ENCODE data around the gene HTATSF1.

DNA sequence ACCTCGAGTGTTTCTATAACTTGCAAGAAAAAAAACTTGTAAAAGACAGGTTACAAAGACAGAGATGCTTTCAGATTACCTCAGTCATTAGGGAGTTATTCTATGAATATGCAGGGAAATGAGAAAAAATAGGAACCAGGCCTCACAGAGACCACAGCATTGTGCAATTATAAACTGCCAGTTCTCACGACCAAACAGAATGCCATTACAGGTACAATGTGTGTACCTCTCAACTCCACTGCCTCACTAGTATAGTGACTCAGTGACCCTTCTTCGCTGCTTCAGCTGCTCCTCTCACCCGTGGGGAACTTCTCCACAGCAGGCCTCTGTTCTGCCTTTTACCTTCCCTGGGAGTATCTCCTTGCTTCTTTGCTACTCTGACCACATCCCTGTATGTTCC lies 2.3 kb upstream of the HTATSF1 start:
- TF ChIP-seq, protein P1, sequence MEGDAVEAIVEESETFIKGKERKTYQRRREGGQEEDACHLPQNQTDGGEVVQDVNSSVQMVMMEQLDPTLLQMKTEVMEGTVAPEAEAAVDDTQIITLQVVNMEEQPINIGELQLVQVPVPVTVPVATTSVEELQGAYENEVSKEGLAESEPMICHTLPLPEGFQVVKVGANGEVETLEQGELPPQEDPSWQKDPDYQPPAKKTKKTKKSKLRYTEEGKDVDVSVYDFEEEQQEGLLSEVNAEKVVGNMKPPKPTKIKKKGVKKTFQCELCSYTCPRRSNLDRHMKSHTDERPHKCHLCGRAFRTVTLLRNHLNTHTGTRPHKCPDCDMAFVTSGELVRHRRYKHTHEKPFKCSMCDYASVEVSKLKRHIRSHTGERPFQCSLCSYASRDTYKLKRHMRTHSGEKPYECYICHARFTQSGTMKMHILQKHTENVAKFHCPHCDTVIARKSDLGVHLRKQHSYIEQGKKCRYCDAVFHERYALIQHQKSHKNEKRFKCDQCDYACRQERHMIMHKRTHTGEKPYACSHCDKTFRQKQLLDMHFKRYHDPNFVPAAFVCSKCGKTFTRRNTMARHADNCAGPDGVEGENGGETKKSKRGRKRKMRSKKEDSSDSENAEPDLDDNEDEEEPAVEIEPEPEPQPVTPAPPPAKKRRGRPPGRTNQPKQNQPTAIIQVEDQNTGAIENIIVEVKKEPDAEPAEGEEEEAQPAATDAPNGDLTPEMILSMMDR (IDR thresholded peaks at IDR 0.05) = no peak
- no peak for TF ChIP-seq POLR2A (IDR thresholded peaks at IDR 0.05; ENCODE audit: low read length)
- no peak for TF ChIP-seq FOXS1 (CRISPR knock-in tag; IDR thresholded peaks at IDR 0.05)
- TF ChIP-seq NR3C1 (IDR thresholded peaks at IDR 0.05) = no peak
- TF ChIP-seq ZC3H11A (IDR thresholded peaks at IDR 0.05) = no peak
- no peak for TF ChIP-seq KDM5A (IDR thresholded peaks at IDR 0.05)
- TF ChIP-seq, protein P2, sequence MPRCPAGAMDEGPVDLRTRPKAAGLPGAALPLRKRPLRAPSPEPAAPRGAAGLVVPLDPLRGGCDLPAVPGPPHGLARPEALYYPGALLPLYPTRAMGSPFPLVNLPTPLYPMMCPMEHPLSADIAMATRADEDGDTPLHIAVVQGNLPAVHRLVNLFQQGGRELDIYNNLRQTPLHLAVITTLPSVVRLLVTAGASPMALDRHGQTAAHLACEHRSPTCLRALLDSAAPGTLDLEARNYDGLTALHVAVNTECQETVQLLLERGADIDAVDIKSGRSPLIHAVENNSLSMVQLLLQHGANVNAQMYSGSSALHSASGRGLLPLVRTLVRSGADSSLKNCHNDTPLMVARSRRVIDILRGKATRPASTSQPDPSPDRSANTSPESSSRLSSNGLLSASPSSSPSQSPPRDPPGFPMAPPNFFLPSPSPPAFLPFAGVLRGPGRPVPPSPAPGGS (IDR thresholded peaks at IDR 0.05) = no peak
- TF ChIP-seq CEBPB (IDR thresholded peaks at IDR 0.05) = no peak
- no peak for TF ChIP-seq JUNB (IDR thresholded peaks at IDR 0.05)
- TF ChIP-seq ZFP36 (IDR thresholded peaks at IDR 0.05; ENCODE audit: borderline replicate concordance, partially characterized antibody) = no peak
- TF ChIP-seq CHD4 (IDR thresholded peaks at IDR 0.05; ENCODE audit: borderline replicate concordance) = no peak
